ENCODE measurements around the gene MAK. TPM values are rescaled to one million over a fixed set of nuclear protein-coding genes. Genes with fewer than 3 reads are reported as not detected.

The MAK gene
- total RNA-seq, 1 experiment from 2014 or later: 0.07 TPM

Other genes with a start within 250 kb of the MAK start
- 0.42 to 1.8 TPM (median 0.50 TPM) in 3 replicates for gene C6orf52, start 143.9 kb downstream of the MAK start, total RNA-seq (2021)
- gene PAK1IP1, start 143.6 kb downstream of the MAK start, total RNA-seq (2021): 24.8 to 30.4 TPM (median 24.9 TPM) in 3 replicates
- gene TMEM14C, start 115.5 kb downstream of the MAK start, total RNA-seq (2021): 103 to 122 TPM (median 119 TPM) in 3 replicates
- 72.7 to 82.9 TPM (median 78.0 TPM) in 3 replicates for gene TMEM14B, start 90.7 kb downstream of the MAK start, total RNA-seq (2021)
- gene GCM2, start 43.5 kb upstream of the MAK start, total RNA-seq (2021): 0.07 to 0.09 TPM in 2 of 3 replicates, not detected in the other
- 5.4 to 6.7 TPM (median 6.3 TPM) in 3 replicates for gene SYCP2L, start 48.5 kb upstream of the MAK start, total RNA-seq (2021)
- 1.0 to 2.0 TPM (median 1.1 TPM) in 3 replicates for gene ELOVL2, start 205.8 kb upstream of the MAK start, total RNA-seq (2021)

All from WTC11 (cell line).